CD4-positive, alpha-beta T cell treated with Interleukin-21 for 1 hour (primary cell): Measurements from ENCODE around the gene MTPN.

ENCODE experiments used
- DNase-seq: peaks from one replicate; pipeline ENCODE4 v3.0.0-alpha.2; 2020

The MTPN gene

DNA sequence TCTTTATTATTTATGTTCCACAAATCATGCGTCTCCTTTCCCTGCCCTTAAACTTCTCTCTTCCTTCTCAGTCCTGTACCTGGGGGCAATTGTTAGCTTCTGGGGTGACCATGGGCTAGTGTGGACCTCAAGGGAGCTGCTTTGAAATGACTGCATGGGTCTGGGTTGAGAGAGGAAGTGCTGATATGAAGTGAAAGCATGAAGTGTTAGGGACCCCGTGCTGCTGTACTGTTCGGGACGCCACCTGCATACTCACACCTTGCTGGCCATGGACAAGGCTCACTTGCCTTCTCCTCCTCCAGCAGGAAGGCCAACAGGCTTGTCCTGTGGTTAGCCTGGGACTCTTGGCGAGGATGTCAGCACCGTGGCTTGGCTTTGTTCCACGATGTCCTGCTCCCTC is 56.7 kb downstream of the MTPN start:
- DNase-seq, result no peak

DNA sequence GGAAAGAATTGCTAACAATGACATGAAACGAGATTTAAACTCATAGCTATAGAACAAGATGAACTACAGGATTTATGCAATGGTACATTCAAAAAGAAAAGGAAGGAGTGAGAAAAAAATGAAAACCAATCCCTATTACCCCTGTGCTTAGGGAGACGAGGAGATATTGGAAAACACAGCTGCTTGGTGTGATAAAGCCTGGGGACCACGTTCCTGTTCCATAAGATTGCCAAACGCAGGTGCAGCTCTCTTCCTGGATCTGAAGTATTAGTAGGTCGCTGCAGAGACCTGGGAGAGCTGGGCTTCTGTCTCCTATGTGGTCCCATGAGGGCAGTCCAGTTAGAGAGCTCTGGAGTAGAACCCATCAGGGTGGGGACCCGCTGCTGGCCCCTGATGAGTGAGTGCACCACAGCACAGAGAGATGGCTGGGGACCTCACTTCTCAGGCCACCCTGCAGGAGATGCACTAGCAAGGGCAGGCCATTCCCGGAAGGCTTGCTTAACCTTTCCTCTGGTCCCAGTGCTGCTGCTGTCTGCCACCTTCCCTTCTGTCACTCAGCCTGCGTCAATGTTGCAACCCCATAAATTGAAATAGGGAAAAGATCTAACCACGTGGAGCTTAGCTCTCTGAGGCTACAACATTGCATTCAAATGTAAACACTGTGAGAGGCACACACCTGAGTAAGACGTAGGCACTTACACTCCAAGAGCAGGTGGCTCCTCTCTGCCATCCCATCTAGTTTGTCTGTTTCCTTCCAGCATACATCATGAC is 57.9 kb downstream of the MTPN start:
- DNase-seq, result no peak

DNA sequence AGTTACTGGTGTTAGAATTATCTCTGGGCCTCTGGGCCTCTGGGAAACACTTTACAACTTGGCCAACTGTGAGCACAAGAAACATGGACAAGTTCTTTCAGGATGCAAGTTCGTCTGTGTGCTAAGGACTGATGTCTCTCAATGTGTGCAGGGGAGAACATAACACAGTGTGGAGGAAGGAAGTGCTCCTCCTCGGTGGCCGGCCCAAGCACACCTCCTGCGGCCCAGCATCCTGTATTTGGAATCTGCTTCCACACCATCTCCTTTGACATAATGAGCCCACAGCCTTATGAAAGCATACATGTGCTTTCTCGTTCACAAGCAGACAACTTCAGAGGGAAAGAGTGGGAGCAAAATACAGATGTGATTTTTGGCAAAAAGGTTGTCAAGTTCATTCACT is 59.0 kb downstream of the MTPN start:
- no peak for DNase-seq

DNA sequence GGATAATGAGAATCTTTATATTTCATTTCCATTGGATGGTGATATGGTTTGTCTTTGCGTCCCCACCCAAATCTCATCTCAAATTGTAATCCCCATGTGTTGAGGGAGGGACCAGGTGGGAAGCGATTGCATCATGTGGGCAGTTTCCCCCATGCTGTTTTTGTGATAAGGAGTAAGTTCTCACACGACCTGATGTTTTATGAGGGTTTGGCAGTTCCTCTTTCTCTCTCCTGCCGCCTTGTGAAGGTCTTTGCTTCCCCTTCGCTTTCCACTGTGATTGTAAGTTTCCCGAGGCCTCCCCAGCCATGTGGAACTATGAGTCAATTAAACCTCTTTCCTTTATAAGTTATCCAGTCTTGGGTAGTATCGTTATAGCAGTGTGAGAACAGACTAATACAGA is 59.4 kb downstream of the MTPN start:
- DNase-seq, result no peak

DNA sequence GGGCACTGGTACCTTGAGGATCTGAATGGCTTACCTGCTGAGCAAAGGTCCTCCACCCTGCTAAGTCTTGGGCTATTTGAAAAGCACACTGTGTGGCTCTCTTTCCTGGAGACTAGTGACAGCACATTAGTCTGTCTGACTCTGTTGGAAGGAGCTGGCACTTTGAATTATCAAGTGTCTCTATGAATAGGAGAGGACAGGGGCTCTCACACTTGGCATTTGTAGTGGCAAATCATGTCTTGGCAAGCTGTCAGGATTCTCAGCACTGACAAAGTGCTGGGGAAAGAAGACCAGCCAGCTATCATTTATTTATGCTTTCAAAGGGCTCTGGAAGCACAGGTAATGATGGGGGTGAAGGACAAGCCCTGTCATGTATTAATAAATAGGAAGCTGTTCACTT is 62.8 kb downstream of the MTPN start:
- no peak for DNase-seq

DNA sequence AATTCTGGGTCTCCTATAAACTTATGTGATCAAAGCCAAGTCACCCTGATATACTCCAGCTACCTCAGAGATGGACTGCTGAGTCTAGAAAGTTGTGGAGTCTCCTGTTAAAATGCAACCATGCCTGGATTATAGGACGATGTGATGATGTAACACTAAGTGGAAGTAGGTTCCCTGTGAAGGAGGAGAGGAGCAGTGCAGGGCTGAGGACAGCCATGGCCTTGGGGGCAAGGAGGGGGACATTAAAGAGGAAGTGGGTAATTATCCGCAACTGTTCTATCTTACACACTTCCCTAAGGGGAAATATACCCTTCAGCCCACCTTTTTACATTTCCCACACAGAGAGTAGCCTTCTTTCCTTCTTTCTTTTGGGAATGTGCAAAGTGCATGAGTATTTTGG is 63.8 kb downstream of the MTPN start:
- DNase-seq, result no peak

DNA sequence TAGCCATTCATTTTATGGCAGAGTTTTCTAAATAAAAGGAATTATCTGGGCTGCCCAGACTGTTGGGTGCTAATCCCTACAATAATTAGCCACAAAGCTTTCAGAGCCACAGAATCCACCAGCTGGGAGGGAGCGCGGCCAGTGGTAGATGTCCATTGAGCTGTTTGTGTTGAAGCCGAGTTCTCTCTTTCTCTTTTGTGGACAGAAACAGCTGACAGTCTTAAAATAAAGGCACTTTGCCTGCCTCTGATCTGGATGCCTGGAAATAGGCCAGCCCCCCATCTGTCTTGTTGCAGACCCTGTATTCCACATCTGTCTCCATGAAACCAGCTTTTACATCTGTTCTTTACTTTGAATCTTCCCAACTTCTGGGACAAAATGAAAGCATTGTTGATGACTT is 66.1 kb downstream of the MTPN start:
- DNase-seq, result no peak

DNA sequence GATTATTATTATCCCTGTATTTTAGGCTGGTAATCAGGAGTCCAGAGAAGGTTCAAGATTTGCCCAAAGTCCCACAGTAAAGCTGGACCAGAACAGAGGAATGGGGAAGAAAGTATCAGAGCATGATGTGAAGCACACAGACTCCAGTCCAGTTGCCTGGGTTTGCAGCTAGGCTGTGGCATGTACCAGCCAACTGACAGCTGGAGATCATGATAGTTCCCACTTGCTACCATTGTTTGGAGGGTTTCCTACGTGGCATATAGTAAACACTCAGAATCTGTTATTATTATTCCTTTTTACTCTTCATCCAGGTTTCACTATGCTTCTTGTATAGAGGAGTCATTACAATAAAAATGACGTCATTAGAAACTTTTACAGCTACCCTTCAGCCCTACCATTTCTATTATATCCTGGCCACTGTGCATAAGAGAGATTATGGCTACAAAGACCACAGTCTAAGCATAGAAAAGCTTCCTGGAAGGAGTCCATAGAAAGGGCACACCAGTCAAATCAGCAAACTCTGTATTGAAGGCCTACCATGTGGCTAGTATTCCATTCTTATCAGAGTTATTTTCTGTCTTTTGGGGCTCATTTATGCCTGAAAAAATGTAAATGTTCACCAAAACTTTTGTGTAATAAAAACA is 66.6 kb downstream of the MTPN start:
- no peak for DNase-seq

DNA sequence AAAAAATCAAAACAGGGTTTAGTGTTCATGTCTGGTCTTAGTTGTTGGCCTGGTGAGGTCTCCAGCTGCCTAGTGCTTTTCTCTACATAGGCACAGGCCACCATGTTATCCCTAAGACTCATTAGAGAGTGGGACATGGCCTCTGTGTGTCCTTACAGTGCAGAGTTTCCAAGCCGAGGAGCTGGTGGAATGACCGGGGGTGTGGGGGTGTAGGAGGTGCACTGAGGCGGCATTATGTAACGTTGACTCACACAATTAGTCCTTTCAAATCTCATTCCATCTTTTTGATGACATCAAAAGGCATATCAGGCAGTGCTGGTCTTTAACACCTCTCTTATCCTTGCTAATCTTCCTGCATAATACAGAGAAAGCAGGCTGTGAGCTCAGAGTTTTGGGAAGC is 71.3 kb downstream of the MTPN start:
- no peak for DNase-seq

DNA sequence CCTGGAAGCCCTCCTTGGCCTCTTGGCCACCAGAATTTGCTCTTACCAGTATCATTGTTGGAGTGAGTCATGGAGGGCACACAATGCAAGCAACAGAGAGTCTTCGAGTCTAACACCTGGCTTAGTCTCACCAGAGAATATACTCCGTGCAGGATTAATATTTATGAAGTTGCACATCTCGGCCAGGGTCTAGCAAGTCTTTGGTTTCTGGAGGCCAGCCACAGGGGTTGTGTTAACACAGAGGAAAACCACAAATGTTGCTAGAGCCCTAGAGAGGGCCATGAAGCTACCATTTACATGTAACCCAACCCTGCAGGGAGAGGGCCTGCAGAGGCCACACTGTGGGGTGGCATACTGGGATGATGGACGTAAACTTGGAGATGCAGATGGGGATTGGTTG is 71.8 kb downstream of the MTPN start:
- no peak for DNase-seq

DNA sequence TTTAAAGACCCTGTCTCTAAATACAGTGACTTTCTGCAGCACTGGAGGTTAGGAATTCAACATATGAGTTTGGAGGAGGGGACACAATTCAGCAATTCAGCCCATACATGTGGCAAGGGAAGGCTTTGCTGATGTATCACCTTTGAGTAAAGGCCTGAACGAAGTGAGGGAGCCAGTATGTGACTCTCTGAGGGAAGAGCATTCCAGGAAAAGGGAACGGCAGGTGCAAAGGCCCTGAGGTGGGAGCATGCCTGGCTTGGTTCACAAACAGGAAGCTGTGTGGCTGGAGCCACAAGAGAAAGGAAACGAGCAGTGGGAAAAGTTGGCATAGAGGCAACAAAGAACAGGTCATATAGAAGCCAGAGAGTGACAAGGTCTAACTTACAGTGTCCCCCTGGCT is 72.9 kb downstream of the MTPN start:
- no peak for DNase-seq

DNA sequence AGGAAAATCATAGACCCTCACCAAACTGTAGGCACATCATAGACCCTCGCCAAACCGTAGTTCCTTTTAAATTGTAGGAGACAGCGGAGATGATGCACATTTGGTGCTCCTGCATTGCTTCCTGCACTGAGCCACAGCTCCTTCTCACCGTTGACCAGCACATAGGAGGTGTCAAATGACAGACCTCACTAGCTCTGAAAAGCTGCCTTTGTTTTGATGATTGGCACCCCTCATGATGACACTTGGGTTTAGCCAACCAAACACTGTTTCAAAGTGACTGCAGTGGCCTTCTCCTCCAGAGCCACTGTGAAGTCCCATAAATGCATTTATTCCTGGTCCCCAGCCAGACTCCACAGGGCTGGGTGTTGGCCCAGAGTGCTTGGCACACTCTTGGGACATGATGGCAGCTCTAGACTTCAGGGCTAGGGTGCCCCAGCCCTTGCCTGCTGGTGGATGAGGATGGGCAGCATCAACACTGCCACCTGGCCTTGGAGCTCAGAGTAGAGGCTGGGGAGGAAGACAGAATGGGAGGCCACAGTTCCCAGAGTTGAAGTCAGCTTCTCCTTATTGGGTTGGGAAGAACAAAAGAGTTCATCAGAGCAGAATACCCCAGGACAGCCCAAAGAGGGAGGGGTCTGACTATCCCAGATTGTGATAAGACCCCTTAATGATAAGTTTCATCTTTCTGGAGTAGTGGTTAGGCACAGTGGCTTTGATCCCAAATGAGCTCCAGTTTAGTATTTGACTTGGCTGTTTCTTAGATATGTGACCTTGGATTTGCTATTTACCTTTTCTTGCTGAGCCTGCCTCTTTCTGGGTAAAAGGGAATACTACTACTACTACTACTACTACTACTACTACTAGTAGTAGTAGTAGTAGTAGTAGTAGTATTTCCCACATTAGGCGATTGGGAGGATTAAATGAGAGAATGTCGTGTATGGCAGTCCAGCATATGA is 75.3 kb downstream of the MTPN start:
- peak; percentile 4 for DNase-seq

DNA sequence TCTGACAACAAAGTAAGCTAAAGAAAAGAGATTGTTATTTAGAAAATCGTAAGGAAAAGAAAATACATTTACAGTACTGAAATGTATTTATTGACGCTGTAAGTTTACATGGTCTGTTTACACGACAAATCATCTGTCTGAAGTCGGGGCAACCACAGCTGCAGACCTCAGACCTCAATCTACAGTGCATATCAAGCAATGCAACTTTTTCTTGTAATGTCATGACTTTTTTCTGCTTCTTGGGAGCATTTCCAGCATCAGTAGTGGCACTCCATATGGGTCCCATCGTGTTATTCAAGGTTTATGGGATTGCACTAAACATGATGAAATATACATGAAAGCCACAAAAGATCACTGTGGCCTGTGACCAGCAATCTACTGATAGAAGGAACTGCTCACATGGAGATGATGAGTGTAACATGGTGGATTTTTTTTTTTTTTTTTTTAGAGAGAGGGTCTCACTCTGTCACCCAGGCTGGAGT is 77.1 kb downstream of the MTPN start:
- DNase-seq, result no peak

DNA sequence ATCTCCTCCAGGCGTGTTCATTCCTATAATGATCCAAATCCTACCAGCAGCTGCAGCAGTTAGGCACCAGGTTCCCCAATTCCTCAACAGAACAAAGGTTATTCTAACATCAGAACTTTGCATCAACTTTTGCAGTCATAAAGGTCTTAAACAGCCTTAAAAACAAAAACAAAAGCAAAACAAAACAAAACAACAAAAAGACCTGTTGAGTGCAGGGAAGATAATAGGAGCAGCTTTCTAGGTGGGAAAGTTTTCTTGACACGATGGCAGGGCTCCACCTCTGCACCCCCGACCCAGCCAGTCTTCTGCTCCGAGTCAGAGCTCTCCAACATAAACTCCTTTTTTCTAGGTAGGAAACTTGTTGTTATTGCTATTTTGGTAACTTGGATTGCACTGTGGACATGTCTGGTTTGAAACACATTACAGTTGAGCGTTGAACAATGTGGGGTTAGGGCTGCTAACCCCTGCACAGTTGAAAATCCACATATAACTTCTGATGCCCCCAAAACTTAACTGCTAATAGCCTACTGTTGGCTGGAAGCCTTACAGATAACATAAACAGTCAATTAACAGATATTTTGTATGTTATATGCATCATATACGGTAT is 77.6 kb downstream of the MTPN start:
- no peak for DNase-seq

DNA sequence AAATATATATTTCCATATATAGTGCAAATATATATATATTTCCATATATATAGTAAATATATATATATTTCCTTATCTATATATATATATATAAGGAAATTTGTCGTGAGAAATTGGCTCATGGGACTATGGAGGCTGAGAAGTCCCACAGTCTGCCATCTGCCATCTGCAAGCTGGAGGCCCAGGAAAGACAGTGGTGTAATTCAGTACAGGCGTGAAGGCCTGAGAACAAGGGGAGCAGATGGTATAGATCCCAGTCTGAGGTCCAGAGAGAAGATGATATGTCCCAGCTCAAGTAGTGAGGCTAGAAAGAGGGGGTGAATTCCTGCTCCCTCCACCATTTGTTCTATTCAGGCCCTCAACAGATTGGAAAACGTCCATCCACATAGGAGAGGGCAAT is 78.9 kb downstream of the MTPN start:
- DNase-seq, result no peak

DNA sequence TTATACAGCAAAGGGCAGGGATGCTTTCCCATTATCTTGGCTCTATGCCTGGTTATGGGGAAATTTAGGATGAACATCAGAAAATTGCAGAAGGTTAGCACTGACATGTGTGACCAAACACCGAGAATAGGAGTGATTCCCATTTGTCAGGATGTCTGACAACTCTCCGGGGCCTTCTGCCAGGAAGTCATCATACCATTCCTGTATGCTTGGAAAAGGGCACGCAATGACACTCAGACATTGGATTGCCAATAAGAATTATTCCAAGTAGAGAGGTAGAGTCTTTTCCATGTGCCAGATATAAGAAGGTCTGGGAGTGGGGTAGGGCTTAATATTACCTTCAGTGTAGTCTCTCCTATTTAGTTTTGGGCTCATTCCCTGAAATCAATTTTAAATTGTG is 82.3 kb downstream of the MTPN start:
- no peak for DNase-seq

DNA sequence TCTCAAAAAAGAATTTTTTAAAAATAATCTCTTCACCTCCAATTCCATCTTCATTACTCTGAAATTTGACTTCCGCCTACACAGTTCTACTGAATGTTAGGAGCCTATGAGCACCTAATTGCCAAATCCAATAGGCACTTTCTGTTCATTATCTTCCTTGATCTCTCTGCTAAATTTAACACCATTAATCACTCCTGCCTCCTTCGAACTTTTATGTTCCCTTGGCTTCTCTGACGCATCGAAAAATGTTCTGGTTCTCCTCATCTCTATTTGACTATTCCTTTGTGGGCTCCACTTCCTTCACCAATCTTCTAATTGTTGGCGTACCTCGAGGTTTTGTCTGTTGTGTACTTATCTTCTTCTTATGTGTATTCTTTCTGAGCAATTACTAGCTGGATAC is 87.3 kb downstream of the MTPN start:
- DNase-seq, result no peak

DNA sequence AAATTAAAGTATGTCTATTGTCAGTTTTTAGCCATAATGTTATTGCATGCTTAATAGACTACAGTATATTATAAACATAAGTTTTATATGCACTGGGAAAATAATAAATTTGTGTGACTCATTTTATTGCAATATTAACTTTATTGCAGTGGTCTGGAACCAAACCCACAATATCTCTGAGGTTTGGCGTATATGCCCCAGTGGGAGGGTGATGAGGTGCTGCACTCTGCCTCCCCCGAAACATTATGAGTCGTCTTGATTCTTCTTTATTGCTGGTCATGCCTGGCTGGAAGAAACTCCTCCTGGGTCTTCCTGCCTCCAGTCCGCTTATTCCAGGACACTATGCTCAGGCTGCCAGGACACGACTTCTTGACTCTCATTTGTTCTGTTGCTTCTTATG is 88.4 kb downstream of the MTPN start:
- no peak for DNase-seq

DNA sequence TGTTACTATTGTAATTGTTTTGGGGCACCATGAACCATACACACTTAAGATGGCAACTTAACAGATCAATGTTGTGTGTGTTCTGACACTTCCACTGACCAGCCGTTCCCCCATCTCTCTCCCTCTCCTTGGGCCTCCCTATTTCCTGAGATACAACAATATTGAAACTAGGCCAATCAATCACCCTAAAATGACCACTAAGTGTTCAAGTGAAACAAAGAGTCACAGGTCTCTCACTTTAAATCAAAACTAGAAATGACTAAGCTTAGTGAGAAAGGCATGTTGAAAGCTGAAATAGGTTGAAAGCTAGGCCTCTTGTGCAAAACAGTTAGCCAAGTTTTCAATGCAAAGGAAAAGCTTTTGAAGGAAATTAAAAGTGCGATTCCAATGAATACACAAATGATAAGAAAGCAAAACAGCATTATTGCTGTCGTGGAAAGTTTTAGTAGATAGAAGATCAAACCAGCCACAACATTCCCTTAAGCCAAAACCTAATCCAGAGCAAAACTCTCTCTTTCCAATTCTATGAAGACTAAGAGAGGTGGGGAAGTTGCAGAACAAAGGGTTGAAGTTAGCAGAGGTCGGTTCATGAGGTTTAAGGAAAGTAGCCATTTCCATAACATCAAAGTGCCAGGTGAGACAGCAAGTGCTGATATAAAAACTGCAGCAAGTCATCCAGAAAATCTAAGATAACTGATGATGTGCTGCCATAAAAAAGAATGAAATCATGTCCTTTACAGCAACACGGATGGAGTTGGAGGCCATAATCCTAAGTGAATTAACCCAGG is 90.6 kb downstream of the MTPN start:
- no peak for DNase-seq

DNA sequence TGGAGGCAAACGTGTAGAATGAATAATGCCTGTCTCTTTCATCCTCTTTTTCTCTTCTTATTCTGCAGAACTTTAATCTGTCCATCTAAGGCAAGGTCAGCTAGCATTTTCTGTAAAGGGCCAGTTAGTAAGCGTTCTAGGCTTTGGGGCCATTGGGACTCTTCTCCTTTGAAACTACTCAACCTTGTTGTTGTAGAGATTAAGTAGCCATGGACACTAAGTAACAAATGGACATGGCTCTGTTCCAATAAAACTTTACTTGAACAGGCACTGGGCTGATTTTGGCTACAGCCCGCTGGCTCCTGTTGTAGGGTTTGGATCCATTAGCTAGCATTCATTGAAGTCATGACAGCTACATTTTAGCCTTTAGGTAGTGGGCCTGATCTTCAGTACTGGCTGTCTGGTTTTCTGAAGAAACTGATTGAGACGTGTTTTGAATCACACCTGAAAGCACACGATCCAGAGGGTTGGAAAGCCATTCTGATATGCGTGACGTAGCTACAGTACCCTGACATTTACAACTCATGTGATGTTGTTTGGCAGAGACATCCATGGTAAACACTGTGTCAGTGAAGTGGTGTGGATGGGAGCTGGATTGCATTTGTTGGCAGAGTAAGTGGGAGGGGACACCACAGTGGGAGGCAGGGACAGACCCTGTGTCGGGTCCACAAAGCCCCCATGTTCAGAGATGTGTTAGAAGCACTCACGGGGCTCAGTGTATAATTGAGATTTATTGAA is 92.5 kb downstream of the MTPN start:
- no peak for DNase-seq

DNA sequence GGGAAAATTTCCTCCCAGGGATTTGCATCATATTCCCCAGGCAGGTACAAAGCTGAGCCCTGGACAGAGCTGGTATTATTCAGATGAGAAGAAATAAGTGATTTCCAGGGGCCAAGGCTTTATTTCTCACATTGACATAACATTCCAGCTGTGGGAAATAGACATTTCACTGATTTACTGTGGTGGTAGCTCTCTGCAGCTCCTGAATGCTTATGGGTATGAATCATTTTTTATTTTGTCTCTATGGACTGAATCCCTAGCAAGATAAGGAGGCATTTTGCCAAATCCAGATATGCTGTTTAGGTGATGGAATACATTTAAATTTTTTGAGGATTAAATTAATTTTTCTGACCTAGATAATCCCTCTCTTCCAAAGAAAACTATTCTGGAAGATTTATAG is 97.9 kb downstream of the MTPN start:
- DNase-seq, result no peak

DNA sequence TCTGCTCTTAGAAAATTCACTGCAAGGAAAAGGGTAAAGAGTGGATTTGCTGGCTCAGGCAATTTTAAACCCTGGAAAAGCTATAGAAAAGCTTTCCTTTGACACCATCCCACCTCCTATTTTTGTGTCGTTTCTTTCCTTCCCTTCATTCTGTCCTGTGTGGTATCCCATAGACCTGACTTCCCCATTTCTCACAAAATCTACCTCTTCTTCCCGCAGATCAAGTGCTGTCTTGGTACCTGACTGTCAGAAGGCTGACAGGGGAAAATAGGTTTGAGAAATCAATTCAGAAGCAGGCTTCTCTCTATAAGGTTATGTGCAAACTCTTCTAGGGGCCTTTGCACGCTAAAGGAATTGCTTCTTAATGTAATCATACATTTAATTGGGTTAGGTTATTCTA is 98.9 kb downstream of the MTPN start:
- DNase-seq, result no peak
